Measurements from ENCODE around the gene SIGLEC1.

SIGLEC1 gene

DNA sequence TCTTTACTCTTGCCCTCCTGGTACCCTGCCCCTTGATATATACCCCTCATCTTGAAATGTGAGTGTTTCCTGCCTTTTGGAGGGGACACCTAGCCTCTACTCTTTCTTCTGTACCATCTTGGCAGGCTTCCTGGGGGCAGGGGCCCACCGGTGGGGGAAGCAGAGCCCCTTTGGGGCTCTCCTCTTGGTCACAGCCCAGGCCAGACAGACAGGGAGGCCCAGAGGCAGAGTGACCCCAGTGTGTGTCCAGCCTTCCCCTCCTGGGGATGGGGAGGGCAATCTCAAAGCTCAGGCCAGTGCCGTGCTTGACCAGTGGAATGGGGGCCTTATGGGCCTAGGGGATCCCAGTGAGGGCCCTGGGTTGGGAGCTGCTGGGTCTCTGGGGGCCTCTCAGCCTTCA lies 34.2 kb downstream of the SIGLEC1 start:
- DNase-seq, result no peak

DNA sequence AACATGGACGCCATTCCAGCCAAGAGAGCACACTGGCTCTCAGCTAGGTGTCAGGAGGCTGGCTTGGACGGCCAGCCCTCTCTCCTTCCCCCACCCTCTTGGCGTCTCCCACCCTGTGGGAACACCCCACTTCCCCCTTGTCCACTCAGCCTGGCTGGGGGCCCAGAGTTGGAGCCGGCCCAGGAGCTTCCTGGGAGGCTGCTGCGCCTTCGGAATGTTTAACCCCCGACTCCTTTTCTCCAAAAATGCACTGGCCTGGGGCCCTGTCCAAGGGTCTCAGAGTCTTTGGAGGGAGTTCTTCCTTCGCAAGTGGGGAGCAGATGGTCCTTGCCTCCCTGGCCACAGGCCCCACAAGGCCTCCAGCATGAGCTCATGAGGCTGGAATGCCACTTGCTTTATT lies 34.7 kb downstream of the SIGLEC1 start:
- no peak for DNase-seq

- no peak for DNase-seq
These were observed 37.2 kb downstream of the SIGLEC1 start for GRCh38 chr20:3674995-3675900.

GRCh38 chr20:3674447-3674846 lies 38.0 kb downstream of the SIGLEC1 start:
- no peak for DNase-seq

DNA sequence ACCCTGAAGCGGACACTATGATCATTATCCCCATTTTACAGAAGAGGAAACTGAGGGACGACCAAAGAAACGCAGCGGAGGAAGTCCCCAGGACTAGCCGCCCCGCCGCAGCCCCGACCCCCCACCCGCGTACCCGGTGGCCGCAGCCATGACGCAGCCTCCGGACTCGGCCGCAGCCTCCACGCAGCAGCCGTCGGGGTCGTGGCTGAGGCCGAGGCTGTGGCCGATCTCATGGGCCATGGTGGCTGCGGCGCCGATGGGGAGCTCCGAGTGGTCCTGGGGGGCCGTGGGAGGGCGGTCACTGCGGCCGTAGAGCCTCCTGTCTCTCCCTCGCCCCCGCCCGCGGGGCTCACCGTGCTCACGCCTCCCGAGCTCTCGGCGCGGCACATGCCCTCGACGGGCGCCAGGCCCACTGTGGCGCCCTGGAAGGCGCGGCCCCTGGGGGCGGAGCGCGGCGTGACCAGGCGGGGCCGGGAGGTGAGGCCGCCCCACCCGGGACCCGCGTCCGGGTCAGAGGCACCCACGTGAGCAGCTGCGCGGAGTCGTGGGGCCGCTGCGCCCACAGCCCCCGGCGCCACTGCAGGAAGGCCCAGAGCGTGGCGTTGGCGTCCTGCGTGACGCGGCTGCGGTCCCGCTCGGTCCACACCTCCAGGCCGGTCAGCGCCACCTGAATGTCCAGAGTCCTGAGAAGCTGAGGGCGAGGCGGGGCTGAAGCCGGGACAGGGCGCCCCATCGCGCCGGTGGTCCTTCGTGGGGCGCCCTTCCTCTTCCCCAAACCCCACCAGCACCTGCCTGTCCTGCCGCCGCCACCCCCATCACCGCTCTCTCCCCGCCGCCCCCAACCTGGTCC lies 39.0 kb downstream of the SIGLEC1 start:
- no peak for DNase-seq

GRCh38 chr20:3672547-3673171 lies 39.7 kb downstream of the SIGLEC1 start:
- DNase-seq, result no peak

DNA sequence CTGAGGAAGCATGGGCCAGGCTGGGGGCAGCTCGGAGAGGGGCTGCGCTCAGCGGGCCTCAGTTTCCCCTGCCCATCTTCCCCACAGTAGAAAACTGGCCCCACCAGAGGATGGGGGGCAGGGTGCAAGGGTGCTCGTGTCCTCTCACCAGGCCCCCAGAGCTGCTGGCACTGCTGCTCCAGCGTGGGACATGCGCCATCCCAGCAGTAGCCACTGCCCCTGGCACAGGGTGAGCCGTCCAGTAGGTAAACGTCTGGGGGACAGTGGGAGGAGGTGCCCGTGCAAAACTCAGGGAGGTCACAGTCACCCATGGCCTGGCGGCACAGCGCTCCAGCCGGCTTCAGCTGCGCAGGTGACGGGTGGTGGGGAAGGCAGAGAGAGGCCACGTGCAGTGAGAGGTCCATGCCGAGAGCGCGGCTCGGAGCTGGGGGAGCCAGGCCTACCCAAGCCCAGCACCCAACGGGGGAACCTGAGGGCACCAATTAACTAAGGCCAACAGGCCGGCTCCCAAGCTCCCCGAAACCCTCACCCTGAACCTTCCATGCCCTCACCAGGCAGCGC lies 40.3 kb downstream of the SIGLEC1 start:
- no peak for DNase-seq

DNA sequence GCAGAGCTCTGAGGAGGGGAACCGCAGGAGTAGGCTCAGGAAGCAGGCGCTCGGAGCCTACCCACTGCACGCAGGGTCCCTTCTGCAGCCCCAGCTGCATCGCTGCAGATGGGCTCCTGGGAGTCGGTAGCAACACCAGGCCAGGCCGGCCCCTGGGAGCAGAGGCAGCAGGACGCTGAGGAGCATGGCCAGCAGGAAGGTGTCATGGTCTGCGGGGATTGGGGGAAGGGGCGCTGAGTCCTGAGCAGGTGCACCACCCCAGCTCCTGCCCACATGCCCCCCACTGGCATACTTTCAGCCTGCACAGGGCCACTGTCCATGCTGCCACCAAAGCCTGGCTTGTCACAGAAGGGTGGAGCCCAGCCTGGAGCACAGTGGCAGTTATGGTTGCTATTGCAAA lies 41.5 kb downstream of the SIGLEC1 start:
- DNase-seq, result no peak

- DNase-seq, result peak; percentile 10
These were observed 41.9 kb downstream of the SIGLEC1 start for GRCh38 chr20:3670511-3670910.

DNA sequence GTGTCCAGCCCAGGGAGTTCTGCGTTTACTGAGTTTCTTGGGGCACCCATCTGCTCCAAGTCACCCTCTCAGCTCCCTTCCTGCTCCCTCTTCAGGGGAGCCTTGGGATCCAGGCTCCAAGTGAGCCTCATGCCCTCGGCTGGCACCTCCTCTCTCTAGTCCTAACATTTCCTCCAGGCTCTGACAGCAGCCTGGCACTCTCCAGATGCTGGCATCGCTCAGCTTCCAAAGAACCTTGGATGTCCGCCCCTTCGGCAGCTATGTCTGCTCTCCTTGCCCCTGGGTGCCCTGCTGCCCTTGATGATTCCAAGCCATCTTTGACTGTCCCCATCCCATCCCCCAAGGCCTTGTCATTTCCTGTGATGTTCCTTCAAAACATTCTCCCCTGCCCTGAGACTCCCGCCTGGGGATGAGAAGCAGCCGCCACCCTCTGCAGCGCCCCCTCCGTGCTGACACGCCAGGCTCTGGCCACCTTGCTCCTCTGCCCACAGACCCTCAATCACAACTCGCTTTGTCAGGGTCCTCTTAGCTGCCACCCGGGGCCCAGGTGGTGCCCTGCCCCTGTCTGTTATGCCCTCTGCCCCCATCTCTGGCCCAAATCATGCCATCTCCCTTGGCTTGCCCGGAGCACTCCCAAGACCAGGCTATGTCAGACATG lies 42.6 kb downstream of the SIGLEC1 start:
- no peak for DNase-seq

GRCh38 chr20:3667434-3668037 lies 44.9 kb downstream of the SIGLEC1 start:
- no peak for DNase-seq

DNA sequence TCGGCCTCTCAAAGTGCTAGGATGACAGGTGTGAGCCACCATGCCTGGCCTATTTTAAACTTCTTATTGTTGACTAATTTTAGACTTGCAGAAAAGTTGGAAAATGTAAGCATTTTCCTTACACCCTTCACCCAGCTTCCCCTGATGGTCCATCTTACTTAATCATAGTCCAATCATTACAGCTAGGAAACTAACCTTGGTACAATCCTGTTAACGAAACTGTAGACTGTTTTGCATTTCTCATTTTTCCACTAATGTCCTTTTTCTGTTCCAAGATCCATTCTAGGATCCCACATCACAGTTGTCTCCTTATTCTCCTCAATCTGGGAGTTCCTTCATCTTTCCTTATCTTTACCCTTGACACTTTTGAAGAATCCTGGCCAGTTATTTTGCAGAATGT lies 48.5 kb downstream of the SIGLEC1 start:
- DNase-seq, result no peak

DNA sequence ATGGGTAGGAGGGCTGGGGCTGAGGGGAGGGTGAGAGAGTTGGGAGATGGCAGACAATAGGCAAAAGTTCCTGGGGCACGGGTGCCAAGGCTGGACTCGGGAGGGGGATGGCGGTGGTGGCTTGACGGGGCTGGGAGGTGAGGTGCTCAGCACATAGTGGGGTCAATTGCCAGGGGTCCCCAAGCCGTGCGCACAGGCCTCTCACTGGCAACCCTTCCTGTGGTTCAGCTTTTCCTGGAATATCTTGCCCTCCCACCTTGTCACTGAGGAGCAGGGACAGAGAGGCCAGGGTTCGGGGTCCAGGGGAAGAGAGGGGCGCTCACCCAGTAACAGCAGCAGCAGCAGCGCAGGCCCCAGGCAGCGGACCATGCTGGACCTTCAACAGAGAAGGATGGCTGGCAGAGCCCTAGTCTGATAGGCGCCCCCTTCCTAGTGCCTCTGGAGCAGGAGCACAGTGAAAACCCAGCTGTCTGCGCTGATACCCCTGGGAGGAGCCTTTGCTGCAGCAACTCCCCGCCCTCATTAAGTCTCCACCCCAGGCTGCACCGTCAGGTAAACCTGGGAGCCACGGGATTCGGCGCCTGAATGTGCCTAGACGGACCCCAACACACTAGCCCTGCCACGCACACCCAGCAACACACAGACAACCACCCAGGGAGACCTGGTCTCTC lies 49.2 kb downstream of the SIGLEC1 start, which contains the start of gene GFRA4:
Gene GFRA4, minus strand, starts transcription at position 369 of the 671 bp plus-strand sequence. Its CDS starts 0 bp downstream, at position 369.
- no peak for DNase-seq
